Prostate gland (tissue), 2 donors: ENCODE measurements around the gene SEC24D.

Experiments used
- CTCF ChIP-seq, 4 experiments: fragments of 200-600 bp in 2 of 4; fragments of 450-650 bp in 2 of 4; sonication (generic) in 2 of 4; IDR thresholded peaks; 1 replicate in 3 of 4; 2 replicates in 1 of 4; pipeline ENCODE4 v1.5.1; 2016 to 2019; ENCODE audit warnings: antibody characterized with exemption in 4 of 4, mild to moderate bottlenecking in 2 of 4, moderate library complexity in 2 of 4
- POLR2A ChIP-seq: fragments of 450-650 bp; IDR thresholded peaks from one replicate; pipeline ENCODE4 v1.6.1; 2016; ENCODE audit warnings: antibody characterized with exemption, mild to moderate bottlenecking
- POLR2AphosphoS5 ChIP-seq: sonication (generic); formaldehyde crosslinking; IDR thresholded peaks from one replicate; pipeline ENCODE4 v1.6.1; 2017; ENCODE audit warnings: antibody characterized with exemption

GRCh38 chr4:118755438-118756226, 80.3 kb downstream of the SEC24D start:
- TF ChIP-seq CTCF (IDR thresholded peaks at IDR 0.05): no peak
- no peak for TF ChIP-seq POLR2A
- no peak for TF ChIP-seq POLR2AphosphoS5
